VCaP (cell line): ENCODE results near the gene SOX5.

Experiments used
- H3K27ac ChIP-seq: fragments of 450-650 bp; 2 replicates; pipeline ENCODE4 v1.5.1; 2017
- CTCF ChIP-seq: fragments of 450-650 bp; conservative IDR thresholded peaks from 2 replicates; pipeline ENCODE4 v1.5.1; 2017; ENCODE audit warnings: mild to moderate bottlenecking, moderate library complexity

The SOX5 gene

GRCh38 chr12:23708185-23708837 lies 241.2 kb downstream of the SOX5 start:
- TF ChIP-seq CTCF = no peak
- no peak overlapping the region for H3K27ac ChIP-seq

GRCh38 chr12:23707270-23707669 lies 242.2 kb downstream of the SOX5 start:
- no peak overlapping the region for H3K27ac ChIP-seq
- TF ChIP-seq CTCF = no peak

GRCh38 chr12:23704992-23705943 lies 244.2 kb downstream of the SOX5 start:
- no peak overlapping the region for H3K27ac ChIP-seq
- TF ChIP-seq CTCF = no peak

GRCh38 chr12:23703051-23703450 lies 246.4 kb downstream of the SOX5 start:
- no peak for TF ChIP-seq CTCF
- H3K27ac ChIP-seq = no peak overlapping the region

- TF ChIP-seq CTCF = no peak
These were observed 250.4 kb downstream of the SOX5 start for GRCh38 chr12:23699031-23699430.

GRCh38 chr12:23694920-23695319 lies 254.6 kb downstream of the SOX5 start:
- TF ChIP-seq CTCF = no peak
- no peak overlapping the region for H3K27ac ChIP-seq

More at GRCh38 chr12:23699031-23699430, 250.4 kb downstream of the SOX5 start:
- H3K27ac ChIP-seq = no peak overlapping the region; the same call in 1 of the 2 replicates

GRCh38 chr12:23694307-23694706 lies 255.2 kb downstream of the SOX5 start:
- no peak for TF ChIP-seq CTCF
- H3K27ac ChIP-seq = no peak overlapping the region
